HG03095 (cell line): Measurements from ENCODE around the gene CCDC86.

ENCODE experiments used
- ATAC-seq: cut with Tn5 transposase; IDR thresholded peaks from one replicate; pipeline ENCODE4 v1.9.1; 2021; ENCODE audit warnings: moderate library complexity; ENCODE audit not compliant: unreplicated experiment

Gene CCDC86

DNA sequence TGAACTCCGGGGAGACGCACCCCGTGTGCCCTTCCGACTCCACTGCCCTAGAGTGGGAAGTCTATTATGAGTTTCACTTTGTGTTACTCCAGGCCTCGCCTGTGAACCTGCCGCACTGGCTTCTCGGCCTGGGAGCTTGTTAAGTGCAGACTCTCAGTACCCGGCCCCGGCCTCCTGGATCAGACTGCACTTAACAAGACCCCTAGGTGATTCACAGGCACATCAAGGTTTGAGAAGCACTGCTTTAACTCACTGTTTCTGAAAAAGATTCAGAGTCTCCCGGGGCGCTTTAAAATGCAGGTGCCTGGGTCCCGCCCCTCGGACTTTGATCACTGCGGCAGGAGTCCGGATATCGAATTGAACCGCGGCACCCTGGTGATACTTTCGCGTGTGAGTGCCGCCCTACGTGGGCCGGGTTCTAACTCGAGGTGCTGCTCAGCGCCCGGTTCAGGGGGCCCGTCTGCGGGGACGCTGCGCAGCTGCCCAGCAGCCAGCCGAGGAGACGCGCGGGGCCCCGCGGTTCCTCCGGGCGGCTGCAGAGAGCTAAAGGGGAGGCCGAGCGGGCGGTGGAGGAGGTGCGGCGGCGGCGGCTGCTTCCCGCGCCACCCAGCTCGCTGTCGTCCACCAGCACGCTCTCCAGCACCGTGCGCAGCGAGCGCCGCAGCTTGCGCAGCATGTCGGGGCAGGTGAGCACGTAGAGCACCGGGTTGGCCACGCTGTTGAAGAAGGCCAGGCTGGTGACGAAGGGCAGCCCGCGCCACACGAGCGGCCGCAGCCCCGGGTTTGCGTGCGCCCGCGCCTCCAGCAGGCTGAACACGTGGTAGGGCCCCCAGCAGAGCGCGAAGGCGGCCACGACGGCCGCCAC lies 10.4 kb downstream of the CCDC86 start:
- no peak for ATAC-seq

DNA sequence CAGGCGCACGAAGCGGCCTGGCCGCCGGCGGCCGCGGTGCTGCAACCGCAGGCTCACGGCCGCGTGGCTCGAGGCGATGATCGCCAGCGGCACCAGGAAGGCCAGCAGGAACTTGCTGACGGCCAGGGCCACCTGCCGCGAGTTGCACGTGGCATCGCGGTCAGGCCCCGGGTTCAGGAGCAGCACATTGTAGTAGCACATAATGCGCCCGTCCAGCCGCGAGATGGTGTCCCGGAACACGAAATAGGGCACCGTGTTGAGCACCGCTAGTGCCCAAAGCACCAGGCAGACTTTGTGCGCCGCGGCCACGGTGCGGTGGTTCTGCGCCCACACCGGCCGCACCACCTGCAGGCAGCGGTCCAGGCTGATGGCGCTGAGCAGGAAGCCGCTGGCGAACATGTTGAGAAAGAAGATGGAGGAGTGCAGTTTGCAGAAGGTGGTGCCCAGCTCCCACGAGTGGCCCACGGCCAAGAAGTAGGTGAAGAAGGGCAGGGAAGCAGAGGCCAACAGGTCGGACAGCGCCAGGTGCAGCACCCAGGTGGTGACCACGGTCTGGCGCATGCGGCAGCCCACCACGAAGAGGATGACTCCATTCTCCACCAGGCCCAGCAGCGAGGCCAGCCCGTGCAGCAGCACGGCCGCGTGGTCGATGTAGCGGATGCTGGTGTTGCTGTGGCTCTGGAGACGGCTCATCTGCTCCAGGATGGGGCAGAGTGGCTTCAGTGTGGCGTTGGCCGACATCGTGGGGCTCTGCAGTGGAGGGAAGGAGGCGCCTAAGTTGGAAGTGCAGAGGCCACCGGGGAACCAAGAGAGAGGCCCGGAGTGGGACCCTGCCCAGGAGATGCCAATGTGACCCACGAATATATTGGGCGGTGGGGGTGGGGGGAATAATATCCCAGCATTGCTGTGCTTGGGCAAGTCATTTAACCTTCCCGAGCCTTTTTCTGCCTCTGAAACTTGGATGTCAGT lies 11.4 kb downstream of the CCDC86 start:
- no peak for ATAC-seq

DNA sequence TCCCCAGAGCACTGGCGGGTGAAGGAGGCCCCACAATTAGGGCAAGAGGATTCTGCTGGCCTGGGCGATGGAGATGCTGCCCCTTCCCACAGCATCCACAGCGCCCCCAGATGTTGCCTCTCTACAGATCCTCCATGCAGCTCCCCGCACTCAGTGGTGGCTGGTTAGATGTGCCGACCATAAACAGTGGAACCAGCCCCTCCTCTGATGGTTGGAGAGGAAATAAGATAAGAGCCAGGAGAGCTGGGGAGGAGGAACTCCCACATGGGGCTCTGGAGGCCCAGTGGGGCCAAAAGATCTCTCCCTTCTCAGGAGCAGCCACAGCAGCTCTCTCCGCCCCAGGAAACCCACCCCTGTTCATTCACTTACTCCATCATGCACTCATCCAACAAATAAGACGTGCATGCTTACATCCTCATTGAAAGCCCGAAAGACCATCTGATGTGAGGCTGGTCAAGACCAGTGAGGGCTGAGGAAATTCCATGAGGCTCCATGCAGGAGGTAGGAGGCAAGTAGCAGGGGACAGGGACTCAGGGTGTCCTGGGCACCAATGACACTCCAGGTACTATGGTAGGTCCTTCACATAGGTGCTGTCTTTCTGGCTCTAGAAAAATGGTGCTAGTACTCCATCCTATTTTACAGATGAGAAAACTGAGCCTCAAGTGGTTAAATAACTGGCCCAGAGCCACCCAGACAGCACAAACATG lies 12.4 kb downstream of the CCDC86 start:
- ATAC-seq: no peak

DNA sequence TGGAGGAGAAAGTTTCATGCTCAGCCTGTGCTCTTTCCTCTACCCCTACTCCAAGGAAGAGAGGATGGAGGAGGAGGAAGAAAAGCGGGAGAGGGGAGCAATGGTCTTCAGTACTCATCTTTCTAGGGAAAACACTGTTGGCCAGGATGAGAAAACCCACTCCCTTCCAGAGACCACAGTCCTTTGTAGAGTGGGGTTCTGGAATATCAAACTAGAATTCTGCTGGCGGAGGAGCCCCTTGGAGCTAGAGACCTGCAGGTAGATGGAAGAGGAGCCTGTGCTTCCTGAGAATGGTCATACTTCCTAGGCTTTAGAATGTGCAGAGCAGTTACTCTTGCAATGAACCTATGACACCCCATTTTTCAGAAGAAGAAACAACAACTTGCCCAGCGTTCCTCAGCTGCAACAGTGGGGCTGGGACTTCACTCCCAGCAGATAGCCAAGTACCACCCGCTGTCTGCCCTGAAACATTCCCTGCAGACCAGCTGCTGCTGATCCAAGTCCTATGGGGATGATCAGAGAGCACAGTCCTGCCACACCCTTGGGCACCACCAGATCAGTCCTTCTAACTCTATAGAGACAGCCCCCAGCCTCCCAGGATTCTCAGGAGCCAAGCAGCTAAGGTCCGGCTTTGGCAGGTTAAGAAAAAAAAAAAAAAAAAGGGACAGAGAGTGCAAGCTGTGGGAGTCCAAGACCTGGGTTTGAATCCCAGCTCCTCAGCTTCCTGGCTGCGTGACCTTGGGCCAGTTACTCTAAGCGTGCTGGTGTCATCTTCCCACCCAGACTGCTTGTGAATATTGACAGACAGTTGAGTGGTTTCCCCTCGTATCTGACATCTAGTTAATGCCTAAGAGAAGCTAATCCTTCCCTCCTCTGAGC lies 13.2 kb downstream of the CCDC86 start:
- ATAC-seq: no peak

DNA sequence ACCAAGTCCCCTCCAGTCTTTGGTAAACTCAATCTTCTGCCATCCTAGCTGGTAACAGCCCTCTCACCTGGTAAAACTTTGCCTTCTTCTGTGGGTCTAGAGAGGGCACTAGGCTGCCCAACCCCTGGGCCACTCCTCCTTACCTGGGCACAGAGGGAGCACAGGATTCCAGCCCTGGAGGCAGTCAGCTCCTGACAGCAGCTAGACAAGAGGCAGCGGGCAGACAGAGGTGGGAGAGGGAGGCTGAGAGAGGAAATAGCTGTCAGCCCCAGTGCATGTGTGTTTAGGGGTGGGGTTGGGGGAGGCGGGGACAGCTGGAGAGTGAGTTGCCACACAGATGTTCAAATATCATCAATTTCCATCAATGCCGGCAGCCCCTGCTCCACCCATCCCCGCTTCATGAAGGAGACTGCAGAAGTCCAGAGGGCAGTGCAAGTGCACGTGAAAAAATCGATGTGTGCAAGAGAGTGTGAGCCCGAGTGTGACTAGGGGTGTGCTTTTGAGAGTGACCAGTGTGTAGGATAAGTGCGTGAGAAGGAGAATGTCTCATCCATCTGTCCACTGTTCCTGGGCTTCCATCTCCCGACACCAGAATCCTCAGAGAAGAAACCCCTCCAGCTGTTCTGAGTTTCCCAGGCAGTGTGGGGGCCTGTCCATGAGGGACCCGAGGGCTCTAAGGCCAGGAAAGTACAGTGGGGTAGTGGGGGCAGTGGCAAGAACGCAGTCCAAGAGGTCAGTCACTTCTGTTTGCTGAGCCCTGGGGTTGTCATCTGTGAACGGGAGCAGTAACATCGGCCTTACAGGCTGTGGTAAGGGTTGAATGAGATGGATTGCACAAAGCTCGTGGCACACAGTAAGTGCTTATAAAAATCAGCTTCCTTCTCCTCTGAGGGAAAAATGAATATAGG lies 14.1 kb downstream of the CCDC86 start, which contains the start of gene PTGDR2:
Gene PTGDR2, minus strand, starts transcription at position 225 of the 908 bp plus-strand sequence. CDS start 2,228 bp downstream, outside the sequence.
- no peak for ATAC-seq

DNA sequence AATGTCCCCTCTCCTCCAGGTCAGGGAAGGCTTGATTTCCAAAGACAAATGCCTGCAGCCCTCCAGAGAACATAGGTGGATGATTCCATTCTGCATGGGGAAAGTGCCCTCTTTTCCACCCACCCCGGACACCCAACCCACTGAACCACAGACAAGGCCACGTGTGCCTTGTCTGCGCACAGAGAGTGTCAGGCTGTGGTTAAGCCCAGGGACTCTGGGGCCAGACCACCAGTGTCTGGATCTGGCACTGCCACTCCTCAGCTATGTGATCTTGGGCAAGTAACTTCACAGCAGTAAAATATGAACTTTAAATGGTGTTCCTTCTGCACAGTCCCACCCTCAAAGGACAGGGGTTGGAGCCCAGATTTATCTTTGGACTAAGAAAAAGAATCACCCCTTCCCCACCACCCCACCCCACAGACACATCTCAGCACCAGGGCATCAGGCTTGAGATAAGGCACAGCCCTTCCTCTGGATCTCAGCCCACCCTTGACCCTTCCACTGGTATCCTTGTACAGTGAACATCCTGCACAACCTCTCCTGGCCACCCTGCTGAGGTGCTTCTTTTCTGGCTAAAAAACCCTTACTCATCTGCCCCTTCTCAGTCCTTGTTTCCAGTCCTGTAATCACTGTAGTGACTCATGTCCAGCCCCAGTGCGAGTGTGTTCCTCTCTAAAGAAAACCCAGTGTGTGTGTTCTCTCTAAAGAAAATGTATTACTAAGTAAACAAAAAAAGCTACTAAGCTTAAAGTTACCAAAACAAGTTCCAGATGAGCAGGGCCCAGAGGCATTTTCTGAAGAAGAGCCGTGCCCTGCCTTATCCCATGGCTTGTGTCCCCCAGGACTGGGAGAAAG lies 15.7 kb downstream of the CCDC86 start:
- no peak for ATAC-seq

DNA sequence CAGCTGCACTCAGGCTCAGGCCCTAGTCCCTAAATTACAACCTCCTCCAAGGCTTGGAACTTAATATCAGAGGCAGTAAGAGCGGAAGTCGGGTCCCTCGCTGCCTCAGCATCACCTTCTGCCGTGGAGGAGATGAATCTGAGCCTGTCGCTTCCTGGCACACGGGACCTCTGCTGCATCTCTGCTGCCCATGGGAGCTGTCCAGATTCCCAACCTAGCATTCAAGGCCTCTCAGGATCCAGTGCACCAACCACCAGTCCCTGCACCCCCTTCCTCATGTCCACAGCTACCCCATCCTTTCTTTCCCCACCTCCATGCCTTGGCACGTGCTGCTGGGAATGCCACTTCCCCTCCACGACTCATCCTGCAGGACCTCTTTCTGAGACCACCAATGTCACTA lies 16.3 kb downstream of the CCDC86 start:
- no peak for ATAC-seq

DNA sequence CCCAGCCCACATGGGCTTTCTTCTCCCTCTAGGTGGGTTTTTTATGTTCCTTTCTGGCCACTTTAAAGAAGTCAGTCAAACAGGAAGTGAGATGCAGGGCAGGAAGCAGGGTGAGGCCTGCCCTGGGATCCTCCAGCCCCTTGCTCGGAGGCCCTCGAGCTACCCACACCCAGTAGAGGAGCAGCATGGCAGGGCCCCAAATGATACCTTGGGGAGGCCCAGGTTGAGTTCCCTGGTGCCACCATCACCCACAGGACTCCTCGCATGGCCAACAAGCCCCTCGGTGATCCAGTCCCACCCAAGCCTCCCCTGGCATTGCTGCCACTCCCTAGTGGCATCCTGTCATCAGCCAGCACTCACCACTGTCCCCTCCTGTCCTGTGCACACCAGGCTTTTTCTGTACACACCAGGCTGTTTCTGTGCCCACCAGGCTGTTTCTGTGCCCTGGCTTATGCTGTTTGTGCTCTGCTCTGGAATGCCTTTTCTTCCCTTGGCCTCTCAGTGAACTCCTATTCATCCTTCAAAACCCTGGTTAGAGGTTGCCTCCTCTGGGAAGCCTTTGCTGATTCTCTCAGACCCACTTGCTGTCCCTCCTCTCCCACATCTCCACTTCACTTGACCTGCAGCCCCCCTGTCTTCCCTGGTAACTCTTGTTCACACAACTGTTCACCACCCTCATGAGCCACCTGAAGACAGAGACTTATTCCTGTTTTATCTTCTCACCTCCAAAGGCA lies 17.0 kb downstream of the CCDC86 start:
- no peak for ATAC-seq

DNA sequence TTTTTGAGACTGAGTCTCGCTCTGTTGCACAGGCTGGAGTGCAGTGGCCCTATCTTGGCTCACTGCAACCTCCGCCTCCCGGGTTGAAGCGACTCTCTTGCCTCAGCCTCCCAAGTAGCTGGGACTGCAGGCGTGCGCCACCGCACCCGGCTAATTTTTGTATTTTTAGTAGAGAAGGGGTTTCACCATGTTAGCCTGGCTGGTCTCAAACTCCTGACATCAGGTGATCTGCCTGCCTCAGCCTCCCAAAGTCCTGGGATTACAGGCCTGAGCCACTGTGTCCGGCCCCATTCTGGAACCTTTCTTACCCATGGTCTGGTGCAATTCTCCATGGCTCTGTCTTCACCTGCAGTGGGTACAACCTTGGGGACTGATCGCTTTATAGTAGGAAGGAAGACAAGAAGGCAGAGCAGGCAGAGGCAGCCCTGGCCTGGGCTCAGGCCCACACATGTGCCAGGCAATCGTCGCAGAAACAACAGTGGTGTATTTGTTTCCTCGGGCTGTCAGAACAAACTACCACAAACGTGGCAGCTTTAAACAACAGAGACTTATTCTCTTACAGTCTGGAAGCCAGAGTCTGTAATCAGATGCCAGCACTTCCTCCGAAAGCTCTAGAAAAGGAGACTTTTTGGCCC lies 17.8 kb downstream of the CCDC86 start:
- no peak for ATAC-seq

DNA sequence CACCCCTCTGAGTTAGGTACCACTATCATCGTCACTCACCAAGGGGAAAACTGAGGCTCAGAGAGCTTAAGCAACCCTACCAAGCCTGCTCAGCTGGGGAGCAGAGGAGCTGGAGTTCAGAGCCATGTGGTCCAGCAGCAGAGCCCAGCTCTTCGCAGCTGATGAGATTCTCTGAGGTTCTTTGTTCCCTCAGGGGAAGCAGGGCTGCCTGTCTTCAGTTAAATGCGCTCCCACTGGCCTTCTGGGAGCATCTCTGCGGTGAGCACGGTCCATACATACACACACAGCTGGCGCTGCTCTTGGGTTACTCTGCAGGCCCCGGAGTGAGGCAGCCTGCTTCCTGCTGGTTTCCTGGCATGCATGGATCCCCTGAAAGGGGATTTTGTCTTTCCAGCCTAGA lies 19.0 kb downstream of the CCDC86 start:
- no peak for ATAC-seq

DNA sequence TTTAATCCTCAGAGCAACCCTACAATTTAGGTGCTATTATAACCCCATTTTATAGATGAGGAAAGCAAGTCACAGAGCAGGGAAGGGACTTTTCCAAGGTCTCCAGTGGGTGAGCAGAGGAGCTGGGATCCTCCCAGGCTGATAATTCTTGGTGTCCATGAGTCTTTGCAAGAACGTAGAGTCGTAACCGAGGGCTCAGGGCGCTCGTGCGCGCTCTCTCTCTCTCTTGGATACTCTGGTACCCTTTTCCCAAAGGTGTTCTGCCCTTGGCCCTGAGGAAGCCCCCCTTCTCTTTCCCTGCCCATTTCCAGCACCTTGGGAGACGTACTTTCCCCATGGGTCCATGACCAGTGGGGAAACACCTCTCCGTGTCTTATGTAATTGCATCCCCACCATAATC lies 20.3 kb downstream of the CCDC86 start:
- no peak for ATAC-seq

DNA sequence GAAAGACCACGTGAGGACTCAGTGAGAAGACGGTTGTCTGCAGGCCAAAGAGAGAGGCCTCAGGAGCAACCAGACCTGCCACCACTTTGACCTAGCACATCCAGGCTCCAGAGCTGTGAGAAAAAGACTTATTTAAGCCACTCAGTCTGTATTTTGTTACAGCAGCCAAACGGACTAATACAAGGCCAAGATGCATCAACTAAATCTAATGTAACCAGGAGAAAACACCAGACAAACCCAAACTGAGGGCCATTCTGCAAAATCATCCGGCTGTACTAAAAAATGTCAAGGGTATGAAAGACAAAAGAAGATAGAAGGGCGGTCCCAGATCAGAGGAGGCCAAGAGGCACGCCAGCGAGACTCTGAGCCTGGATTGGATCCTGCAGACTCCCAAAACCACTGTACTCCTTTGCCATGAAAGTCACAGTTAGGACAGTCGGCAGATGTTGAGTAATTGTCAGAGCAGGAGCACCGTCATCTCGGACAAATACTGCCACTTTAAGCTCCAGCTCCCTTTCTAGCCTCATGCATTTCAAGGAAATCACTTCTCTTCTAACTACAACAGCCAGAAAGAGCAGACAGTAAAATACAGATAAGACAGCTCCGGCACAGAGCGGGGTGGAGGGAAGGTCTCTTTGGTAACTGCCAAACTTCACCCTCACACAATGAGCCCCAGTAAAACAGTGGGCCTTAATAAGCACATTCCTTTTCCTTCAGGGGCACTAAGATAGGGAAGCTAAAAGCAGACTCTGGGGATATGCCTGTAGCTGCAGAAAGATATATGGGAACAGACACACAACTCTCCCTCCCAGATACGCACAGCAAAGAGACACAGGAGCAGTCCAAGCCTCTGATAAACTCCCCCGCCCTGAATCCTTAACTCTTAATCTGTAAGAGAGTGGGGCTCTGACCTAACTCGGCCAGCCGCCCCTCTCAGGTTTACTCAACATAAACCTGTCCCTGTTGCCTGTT lies 21.9 kb downstream of the CCDC86 start:
- ATAC-seq: no peak

DNA sequence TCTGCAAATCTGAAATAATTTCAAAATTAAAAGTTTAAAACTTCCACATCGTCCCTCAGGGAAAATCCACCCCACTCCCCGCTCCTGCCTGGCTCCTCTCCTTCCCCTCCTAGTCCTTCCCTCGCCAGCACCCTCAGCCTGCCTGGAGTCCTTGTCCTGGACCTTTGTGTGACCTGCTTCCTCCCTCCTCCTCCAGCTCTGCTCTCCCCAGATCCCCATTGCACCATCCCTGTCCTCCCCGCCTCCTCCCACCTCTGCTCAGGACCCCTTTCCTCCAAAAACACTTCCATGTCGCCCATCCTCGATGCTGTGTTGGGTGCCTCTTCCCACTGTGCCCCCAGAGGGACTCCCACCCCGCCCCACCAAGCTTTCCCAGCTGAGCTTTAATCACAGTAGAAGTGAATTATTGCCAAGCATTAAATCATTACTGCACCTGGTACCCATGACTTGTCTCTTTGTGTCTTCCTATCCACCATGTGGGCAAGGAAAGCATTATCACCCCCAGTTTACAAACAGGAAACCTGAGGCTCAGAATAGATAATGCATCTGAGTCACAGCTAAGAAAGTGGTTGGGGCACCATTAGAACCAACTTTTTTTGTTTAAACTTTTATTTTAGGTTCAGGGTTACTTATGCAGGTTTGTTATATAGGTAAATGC lies 23.1 kb downstream of the CCDC86 start:
- no peak for ATAC-seq

DNA sequence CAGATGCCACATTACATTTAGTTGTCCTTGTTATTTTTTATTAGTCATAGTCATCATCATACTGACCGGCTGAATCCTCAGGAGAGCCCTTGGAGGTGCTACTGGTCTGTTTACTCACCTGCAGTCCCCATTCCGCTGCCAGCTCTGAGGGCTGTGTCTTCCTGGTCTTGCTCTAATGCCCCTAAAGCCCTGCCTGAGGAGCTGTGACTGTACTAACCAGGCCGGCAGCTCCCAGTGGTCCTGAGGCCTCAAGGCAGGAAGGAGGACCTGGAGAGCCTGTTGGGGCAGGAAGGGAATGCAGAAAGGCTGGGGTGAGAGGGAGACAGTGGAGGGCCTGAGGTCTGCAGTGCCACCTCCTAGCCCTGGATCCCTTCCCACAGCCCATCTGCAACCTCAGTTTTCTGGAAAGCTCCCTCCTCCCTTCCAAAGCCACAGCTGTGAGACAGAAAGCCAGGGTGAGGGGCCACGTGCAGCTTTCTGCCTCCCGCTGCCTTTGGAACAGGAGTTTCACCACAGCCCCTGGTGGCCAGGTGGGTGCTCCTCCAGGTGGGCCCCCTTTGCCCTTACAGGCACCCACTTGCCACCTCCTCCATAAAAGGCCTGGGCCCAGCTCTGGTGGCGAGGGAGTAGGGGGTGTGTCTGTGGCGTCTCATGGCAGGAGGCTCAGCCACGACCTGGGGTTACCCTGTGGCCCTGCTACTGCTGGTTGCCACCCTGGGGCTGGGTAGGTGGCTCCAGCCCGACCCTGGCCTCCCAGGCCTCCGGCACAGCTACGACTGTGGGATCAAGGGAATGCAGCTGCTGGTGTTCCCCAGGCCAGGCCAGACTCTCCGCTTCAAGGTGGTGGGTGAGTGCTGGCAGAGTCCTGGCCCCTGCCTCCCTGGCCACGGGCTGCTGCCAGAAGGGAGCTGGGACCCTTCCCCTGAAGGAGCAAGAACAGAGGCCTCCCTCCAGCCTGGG lies 25.3 kb downstream of the CCDC86 start, which contains the start of gene ZP1:
Gene ZP1, plus strand, starts transcription at position 632 of the 960 bp plus-strand sequence. Its CDS starts 20 bp downstream, at position 652.
- ATAC-seq: no peak
